WERI-Rb-1 (cell line): ENCODE data around the gene INTU.
A peak's percentile ranks its signal among the peaks of the same experiment; 100 is the strongest.

Experiments used
- DNase-seq: peaks from one replicate; pipeline ENCODE4 v3.0.0-alpha.2; 2020
- H3K27ac ChIP-seq: fragments of 250-450 bp; sonication (Bioruptor Pico); 2 replicates; pipeline ENCODE4 v1.5.1; 2020; ENCODE audit warnings: mild to moderate bottlenecking, moderate library complexity
- H3K27me3 ChIP-seq: fragments of 250-450 bp; sonication (Bioruptor Pico); 2 replicates; pipeline ENCODE4 v1.5.1; 2021; ENCODE audit warnings: mild to moderate bottlenecking, low read depth, moderate library complexity; ENCODE audit not compliant: insufficient read depth, severe bottlenecking
- H3K36me3 ChIP-seq: fragments of 250-450 bp; sonication (Bioruptor Pico); 2 replicates; pipeline ENCODE4 v1.5.1; 2020; ENCODE audit warnings: mild to moderate bottlenecking, moderate library complexity
- H3K4me3 ChIP-seq: 2 replicates; pipeline ENCODE4 v1.5.1; 2011; ENCODE audit warnings: low read depth, mild to moderate bottlenecking, control low read depth, low read length
- H3K9me3 ChIP-seq: fragments of 250-450 bp; sonication (Bioruptor Pico); 2 replicates; pipeline ENCODE4 v1.5.1; 2021; ENCODE audit warnings: mild to moderate bottlenecking, moderate library complexity; ENCODE audit not compliant: severe bottlenecking
- TF ChIP-seq, protein P1 (sequence below): IDR thresholded peaks from 2 replicates; pipeline ENCODE4 v1.5.1; 2011; ENCODE audit warnings: low read depth, mild to moderate bottlenecking, control low read depth, inconsistent platforms, low read length

The INTU gene

DNA sequence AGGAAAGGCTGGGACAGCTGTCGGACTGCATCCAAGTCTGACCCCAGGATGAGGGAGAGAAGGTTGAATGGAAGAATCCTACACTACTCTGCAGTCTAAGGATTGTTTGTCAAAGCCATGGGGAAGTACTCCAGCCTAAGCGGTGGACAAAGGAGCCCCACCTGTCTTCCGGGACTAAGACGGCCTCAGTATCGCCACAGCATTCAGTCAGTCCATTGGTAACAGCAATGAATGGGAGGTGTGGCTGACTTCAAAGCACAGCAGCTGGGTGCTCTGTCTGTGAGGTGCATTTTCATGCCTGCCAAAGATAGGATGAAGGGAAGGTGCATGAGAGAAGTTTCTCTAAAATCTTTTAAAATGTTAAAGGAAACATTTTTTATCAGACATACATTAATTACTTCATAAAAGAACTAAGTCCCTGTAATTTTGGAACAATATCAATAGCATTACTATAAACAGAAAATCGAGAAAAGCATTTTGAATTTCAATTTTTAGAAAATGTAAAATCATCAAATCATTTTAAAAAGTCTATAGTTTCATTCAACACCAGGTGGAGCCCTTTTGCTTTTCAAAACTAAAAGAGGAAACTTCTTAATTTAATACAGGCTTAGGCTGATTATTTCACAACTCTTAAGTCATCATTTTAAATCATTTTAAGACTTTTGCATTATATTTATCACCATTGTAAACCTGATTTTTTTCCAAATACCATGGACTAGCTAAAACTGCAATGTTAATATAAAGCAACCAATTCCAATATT is 27.6 kb upstream of the INTU start:
- peak overlapping the region; percentile 32 for H3K4me3 ChIP-seq
- no peaks in the 10 kb centered on the region for H3K9me3 ChIP-seq
- DNase-seq: peak; percentile 32
- TF ChIP-seq, protein P1, sequence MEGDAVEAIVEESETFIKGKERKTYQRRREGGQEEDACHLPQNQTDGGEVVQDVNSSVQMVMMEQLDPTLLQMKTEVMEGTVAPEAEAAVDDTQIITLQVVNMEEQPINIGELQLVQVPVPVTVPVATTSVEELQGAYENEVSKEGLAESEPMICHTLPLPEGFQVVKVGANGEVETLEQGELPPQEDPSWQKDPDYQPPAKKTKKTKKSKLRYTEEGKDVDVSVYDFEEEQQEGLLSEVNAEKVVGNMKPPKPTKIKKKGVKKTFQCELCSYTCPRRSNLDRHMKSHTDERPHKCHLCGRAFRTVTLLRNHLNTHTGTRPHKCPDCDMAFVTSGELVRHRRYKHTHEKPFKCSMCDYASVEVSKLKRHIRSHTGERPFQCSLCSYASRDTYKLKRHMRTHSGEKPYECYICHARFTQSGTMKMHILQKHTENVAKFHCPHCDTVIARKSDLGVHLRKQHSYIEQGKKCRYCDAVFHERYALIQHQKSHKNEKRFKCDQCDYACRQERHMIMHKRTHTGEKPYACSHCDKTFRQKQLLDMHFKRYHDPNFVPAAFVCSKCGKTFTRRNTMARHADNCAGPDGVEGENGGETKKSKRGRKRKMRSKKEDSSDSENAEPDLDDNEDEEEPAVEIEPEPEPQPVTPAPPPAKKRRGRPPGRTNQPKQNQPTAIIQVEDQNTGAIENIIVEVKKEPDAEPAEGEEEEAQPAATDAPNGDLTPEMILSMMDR: no peak
- H3K27ac ChIP-seq: no peak overlapping the region
- no peaks in the 10 kb centered on the region for H3K27me3 ChIP-seq
- H3K36me3 ChIP-seq: no peaks in the 10 kb centered on the region

DNA sequence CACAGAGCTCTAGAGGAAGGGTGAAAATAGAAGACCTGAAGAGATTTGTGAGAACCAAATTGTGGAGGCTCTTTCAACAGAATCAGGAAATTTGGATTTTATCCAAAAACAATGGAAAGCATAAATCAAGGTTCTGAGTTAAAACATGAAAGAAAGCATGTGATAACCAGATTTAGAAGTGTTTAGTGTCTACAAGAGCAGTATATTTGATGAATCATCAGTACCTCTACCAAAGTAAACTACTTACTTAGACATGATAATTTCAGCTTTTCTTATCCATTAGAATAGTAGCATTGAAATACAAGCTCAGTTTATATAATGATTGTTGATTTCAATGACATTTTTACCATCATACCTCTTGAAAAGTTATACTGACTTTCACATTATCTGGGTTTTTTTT is 25.9 kb upstream of the INTU start:
- no peak for DNase-seq
- Histone ChIP-seq H3K27me3 (no peaks in the 10 kb centered on the region), H3K27ac (no peak overlapping the region), H3K9me3 (no peaks in the 10 kb centered on the region), H3K4me3 (no peak overlapping the region), H3K36me3 (no peaks in the 10 kb centered on the region)
- TF ChIP-seq, protein P1: no peak

DNA sequence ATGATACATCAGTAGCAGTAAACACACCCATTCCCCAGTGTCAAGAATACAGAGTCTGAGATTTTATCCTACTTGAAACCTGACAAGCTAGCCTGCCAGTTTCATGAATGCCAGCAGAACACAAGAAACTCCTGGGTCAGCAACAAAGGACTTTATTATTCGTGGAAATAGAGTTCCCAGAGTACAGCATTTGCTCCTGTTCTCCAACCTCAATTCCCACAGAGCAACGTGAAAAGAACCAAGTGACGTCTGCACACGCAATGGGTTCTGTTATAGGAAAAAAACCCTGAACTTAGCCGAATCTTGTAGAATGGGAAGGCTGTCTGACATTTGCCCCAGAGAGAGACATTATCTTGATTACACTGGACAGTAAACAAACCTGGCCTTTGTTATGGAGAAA is 23.3 kb upstream of the INTU start:
- no peaks in the 10 kb centered on the region for H3K36me3 ChIP-seq
- DNase-seq: no peak
- TF ChIP-seq, protein P1: no peak
- H3K27ac ChIP-seq: no peak overlapping the region
- no peaks in the 10 kb centered on the region for H3K9me3 ChIP-seq
- no peaks in the 10 kb centered on the region for H3K27me3 ChIP-seq
- no peak overlapping the region for H3K4me3 ChIP-seq

DNA sequence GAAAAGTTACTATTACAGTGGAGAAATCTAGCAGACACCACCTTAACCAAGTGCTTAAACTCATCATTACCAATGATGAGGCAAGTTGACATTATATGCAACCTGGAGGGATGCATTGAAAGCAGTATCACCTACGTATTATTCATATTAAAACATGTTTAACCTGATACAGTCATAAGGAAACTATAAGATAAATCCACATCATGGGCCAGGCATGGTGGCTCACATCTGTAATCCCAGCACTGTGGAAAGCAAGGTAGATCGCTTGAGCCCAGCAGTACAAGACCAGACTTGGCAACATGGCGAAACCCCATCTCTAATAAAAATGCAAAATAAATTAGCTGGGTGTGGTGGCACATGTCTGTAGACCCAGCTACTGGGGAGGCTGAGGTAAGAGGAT is 22.3 kb upstream of the INTU start:
- H3K36me3 ChIP-seq: no peaks in the 10 kb centered on the region
- no peak overlapping the region for H3K27ac ChIP-seq
- no peaks in the 10 kb centered on the region for H3K27me3 ChIP-seq
- DNase-seq: no peak
- H3K4me3 ChIP-seq: no peak overlapping the region
- no peaks in the 10 kb centered on the region for H3K9me3 ChIP-seq
- TF ChIP-seq, protein P1: no peak

DNA sequence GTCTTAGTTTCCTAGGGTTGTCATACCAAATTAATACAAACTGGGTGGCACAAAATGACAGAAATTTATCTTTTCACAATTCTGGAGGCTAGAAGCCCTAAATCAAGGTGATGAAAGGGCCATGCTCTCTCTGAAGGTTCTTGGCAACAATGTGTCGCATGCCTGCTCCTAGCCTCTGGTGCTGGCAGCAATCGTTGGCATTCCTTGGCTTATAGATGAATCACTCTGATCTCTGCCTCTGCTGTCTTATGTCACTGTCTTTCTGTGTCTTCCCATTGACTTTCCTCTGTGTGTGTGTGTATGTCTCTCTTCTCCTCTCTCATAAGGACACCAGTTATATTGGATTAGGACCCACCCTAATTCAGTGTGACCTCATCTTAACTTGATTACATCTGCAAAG is 15.9 kb upstream of the INTU start:
- Histone ChIP-seq H3K9me3 (no peaks in the 10 kb centered on the region), H3K36me3 (no peaks in the 10 kb centered on the region), H3K27me3 (no peaks in the 10 kb centered on the region), H3K4me3 (no peak overlapping the region), H3K27ac (no peak overlapping the region)
- TF ChIP-seq, protein P1: no peak
- no peak for DNase-seq

DNA sequence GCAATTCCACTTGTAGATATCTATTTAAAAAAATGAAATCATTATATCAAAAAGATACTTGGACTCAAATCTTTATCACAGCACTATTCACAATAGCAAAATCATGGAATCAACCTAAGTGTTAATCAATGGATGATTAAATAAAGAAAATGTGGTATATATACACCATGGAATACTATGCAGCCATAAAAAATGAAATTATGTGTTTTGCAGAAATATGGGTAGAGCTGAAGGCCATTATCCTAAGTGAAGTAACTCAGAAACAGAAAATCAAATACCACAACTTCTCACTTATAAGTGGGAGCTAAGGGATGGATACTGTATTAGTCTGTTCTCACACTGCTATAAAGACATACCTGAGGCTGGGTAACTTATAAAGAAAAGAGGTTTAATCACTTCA is 14.3 kb upstream of the INTU start:
- DNase-seq: no peak
- H3K36me3 ChIP-seq: no peaks in the 10 kb centered on the region
- H3K9me3 ChIP-seq: no peaks in the 10 kb centered on the region
- no peaks in the 10 kb centered on the region for H3K27me3 ChIP-seq
- TF ChIP-seq, protein P1: no peak
- no peak overlapping the region for H3K27ac ChIP-seq
- H3K4me3 ChIP-seq: no peak overlapping the region
